ENCODE measurements around the gene PARN. TPM values are rescaled to one million over a fixed set of nuclear protein-coding genes. Genes with fewer than 3 reads are reported as not detected.

The PARN gene
- total and polyA plus RNA-seq, 4 donors = 12.3 to 44.4 (median 25.2) TPM

- Histone ChIP-seq H3K9me3 (ENCODE audit: control insufficient read depth in 4 of 4, insufficient read depth in 3 of 4, low read length in 3 of 4) (no peaks in the 10 kb centered on the region), H3K4me1 (ENCODE audit: control insufficient read depth in 5 of 5, insufficient read depth in 5 of 5, low read length in 5 of 5) (peaks cover 0 to 10% (median 0%) of the 10 kb centered on the region in 5 donors), H3K27ac (ENCODE audit: low read depth in 1 of 2, low read length in 1 of 2) (no peak overlapping the region), H3K9ac (ENCODE audit: insufficient read depth in 1 of 2, low read length in 2 of 2) (no peak overlapping the region), H3K36me3 (ENCODE audit: control insufficient read depth in 4 of 4, insufficient read depth in 4 of 4, low read length in 4 of 4) (peaks cover 0 to 2% (median 0%) of the 10 kb centered on the region in 4 donors), H3K27me3 (ENCODE audit: control insufficient read depth in 3 of 3, insufficient read depth in 3 of 3, low read length in 2 of 3) (no peaks in the 10 kb centered on the region), H3K4me3 (no peak overlapping the region)
- DNase-seq = no peak
- TF ChIP-seq CTCF (IDR thresholded peaks at IDR 0.05; ENCODE audit: control extremely low read depth, extremely low read depth) = no peak
- no peak for ATAC-seq (ENCODE audit: insufficient read depth, low FRiP score)
- WGBS, 2 donors = 92 to 96% methylated on average over 2 of the region's 2 CpGs
These were observed 100.0 kb downstream of the PARN start for GRCh38 chr16:14530046-14530445.

- DNase-seq (peak; percentile 87 to 96 (median 93)), ATAC-seq (ENCODE audit: insufficient read depth, low FRiP score) (no peak)
- Histone ChIP-seq H3K27ac (ENCODE audit: low read depth in 1 of 2, low read length in 1 of 2) (no peak overlapping the region), H3K4me3 (no peak overlapping the region), H3K36me3 (ENCODE audit: control insufficient read depth in 4 of 4, insufficient read depth in 4 of 4, low read length in 4 of 4) (peaks cover 0 to 2% (median 0%) of the 10 kb centered on the region in 4 donors), H3K9ac (ENCODE audit: insufficient read depth in 1 of 2, low read length in 2 of 2) (no peak overlapping the region), H3K4me1 (ENCODE audit: control insufficient read depth in 5 of 5, insufficient read depth in 5 of 5, low read length in 5 of 5) (peaks cover 0 to 10% (median 0%) of the 10 kb centered on the region in 5 donors), H3K27me3 (ENCODE audit: control insufficient read depth in 3 of 3, insufficient read depth in 3 of 3, low read length in 2 of 3) (no peaks in the 10 kb centered on the region), H3K9me3 (ENCODE audit: control insufficient read depth in 4 of 4, insufficient read depth in 3 of 4, low read length in 3 of 4) (no peaks in the 10 kb centered on the region)
- TF ChIP-seq CTCF (IDR thresholded peaks at IDR 0.05; ENCODE audit: control extremely low read depth, extremely low read depth) = peak; percentile 81
- WGBS, 2 donors = 27 to 35% methylated on average over 11 of the region's 11 CpGs
These were observed 100.9 kb downstream of the PARN start for GRCh38 chr16:14529010-14529669.

- Histone ChIP-seq H3K9me3 (ENCODE audit: control insufficient read depth in 4 of 4, insufficient read depth in 3 of 4, low read length in 3 of 4) (no peaks in the 10 kb centered on the region), H3K36me3 (ENCODE audit: control insufficient read depth in 4 of 4, insufficient read depth in 4 of 4, low read length in 4 of 4) (peaks cover 0 to 2% (median 0%) of the 10 kb centered on the region in 4 donors), H3K9ac (ENCODE audit: insufficient read depth in 1 of 2, low read length in 2 of 2) (no peak overlapping the region), H3K27ac (ENCODE audit: low read depth in 1 of 2, low read length in 1 of 2) (no peak overlapping the region), H3K4me3 (no peak overlapping the region), H3K4me1 (ENCODE audit: control insufficient read depth in 5 of 5, insufficient read depth in 5 of 5, low read length in 5 of 5) (peaks cover 0 to 10% (median 0%) of the 10 kb centered on the region in 5 donors), H3K27me3 (ENCODE audit: control insufficient read depth in 3 of 3, insufficient read depth in 3 of 3, low read length in 2 of 3) (no peaks in the 10 kb centered on the region)
- no peak for TF ChIP-seq CTCF (IDR thresholded peaks at IDR 0.05; ENCODE audit: control extremely low read depth, extremely low read depth)
- WGBS, 2 donors = 93 to 95% methylated on average over 4 of the region's 4 CpGs
- ATAC-seq (ENCODE audit: insufficient read depth, low FRiP score) = no peak
- peak in 1 of 3 donors; percentile 6 for DNase-seq
These were observed 101.8 kb downstream of the PARN start for GRCh38 chr16:14528306-14528705.

Measured in lung (tissue), 12 donors.